HG02678 (cell line): ENCODE results near the gene TNC.

Experiments
- ATAC-seq: cut with Tn5 transposase; IDR thresholded peaks from one replicate; pipeline ENCODE4 v1.9.1; 2021; ENCODE audit warnings: mild to moderate bottlenecking, moderate library complexity; ENCODE audit not compliant: unreplicated experiment

Gene TNC

GRCh38 chr9:115015018-115015635 is 102.8 kb downstream of the TNC start:
- ATAC-seq: no peak

- ATAC-seq: no peak
These were observed 103.5 kb downstream of the TNC start for GRCh38 chr9:115014438-115014837.

- ATAC-seq: peak; percentile 80
These were observed 104.0 kb downstream of the TNC start for GRCh38 chr9:115013998-115014397.

- no peak for ATAC-seq
These were observed 105.5 kb downstream of the TNC start for GRCh38 chr9:115012486-115012885.

DNA sequence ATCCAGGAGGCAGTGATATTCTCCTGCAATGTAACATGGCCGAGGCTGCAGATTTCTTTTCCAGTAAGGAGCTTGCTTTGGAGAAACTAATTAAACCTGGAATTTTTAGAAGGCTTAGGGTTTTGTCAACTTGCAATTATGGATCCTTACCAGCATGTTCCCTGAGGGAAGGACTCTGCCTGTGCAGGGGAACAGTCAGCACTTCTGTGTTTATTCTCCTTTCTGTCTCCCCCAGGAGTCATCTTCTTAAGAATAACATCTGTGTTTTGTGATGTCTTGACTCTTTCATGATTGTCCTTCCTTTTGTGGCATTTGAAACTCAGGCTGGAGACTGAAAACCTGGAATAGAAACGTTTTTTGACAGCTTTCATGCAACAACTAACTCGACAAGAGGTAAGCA is 107.1 kb downstream of the TNC start:
- ATAC-seq: no peak

DNA sequence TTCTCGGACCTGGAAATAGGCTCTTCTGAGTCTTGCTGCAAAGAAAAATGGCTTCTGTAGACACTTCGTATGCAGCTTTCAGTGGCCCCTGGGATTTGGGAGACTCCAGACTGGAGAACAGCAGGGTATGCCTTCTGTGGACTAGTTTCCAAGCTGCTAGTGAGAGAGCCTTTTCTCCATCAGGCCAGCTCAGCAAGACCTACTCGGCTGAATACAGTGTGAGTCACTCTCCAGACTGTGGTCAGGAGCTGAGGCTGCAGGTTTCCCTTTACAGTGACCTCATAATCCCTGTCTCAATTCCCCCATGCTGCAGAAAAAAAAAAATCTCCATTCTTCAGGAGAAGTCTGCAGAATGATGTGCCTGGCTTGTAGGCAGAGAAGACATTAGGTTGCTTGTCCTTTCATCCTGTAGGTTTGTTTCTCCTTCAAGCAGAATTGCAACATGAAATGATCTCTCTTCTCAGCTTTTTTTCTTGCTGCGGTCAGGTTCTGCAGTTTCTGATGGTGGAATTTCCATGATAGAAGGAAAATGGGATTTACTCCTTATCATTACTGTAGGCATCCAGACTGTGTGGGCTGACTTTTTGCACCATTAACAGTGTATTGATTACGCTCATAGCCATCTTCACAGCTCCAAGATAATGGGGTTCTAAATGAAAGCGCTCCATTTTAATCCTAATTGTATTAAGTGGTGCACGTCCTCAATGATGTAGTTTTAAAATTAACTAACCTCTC is 109.3 kb downstream of the TNC start:
- ATAC-seq: no peak

- ATAC-seq: no peak
These were observed 111.3 kb downstream of the TNC start for GRCh38 chr9:115006660-115007059.

- no peak for ATAC-seq
These were observed 112.6 kb downstream of the TNC start for GRCh38 chr9:115005322-115005721.

DNA sequence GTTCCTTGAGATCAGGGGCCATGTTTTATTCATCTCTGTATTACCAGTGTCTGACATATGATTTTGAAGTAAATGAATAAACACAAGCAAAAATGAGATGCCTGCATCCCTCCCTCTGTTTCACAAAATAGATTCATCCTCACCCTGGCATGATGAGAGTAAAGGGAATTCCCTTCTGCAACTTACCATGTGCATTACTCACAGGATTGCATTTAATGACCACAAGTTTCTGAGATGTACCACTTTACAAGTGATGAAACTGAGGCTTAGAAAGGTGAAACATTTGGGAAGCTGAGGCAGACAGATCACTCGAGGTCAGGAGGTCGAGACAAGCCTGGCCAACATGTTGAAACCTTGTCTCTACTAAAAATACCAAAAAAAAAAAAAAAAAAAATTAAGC is 113.4 kb downstream of the TNC start:
- no peak for ATAC-seq

DNA sequence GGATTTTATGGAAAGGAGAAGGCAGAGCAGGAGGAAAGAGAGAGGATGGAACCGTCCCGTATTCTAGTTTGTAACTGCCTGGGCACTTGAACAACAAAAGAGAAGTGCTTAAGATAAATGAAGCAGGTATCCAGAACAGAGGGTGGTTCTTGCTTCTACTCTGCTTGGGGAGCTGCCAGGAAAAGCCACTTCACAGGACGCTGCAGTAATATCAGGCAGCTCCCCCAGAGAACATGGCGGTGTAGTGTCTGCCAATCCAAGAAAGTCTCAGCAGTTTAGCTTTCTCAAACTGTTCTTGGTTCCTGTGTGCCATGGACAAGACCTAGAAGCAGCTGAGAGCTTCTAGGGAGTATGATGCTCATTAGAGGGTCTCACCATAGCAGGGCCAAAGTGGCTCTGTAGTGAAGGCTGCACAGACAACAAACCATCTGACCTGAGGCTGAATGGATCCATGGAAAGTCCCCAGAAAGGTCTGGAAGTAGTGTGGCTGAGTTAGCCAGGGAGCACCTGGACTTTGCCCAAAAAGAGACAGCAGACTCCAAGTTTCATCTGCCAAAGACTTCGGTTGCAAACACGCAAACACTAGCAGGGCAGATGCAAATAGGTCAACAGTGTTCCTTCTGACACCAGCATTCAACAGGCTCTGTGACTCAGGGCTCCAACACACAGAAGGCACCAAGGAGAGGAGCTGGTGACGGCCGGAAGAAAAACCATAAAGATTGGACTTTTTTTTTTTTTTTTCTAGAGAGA is 115.4 kb downstream of the TNC start:
- no peak for ATAC-seq

- ATAC-seq: no peak
These were observed 117.7 kb downstream of the TNC start for GRCh38 chr9:115000217-115000639.

DNA sequence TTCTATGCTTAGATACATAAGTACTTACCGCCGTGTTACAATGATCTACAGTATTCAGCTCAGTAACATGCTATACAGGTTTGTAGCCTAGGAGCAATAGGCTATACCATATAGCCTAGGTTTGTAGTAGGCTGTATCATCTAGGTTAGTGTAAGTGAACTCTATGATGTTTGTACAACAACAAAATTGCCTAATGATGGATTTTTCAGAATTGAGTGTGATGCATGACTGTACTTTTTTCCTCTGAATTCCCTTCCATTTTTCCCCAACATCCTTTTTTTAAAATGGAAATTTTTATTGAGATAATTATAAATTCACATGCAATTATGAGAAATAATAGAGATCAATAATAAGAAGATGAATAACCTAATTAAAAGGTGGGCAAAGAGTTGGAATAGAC is 119.6 kb downstream of the TNC start:
- ATAC-seq: no peak

DNA sequence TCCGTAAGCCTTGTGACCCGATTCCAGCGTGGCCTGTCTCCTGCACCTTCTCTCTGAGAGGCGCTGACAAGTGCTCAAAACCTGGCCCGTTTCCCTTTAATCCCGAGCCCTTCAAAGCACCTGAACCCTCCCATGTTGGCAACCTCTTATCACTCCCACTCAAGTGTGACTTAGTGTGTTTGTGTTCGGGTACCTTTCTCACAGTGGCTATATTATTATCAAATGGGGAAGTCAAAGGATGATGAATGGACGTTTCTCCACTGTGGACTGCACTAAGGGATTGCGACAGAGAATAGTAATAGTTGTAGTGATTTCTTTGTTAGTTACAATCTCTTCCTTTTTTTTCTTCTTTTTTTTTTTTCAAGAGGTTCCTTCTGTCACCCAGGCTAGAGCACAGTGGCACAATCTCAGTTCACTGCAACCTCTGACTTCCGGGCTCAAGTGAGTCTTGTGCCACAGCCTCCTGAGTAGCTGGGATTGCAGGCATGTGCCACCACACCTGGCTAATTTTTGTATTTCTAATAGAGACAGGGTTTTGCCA is 122.2 kb downstream of the TNC start:
- no peak for ATAC-seq

GRCh38 chr9:114994768-114995167 is 123.2 kb downstream of the TNC start:
- no peak for ATAC-seq

DNA sequence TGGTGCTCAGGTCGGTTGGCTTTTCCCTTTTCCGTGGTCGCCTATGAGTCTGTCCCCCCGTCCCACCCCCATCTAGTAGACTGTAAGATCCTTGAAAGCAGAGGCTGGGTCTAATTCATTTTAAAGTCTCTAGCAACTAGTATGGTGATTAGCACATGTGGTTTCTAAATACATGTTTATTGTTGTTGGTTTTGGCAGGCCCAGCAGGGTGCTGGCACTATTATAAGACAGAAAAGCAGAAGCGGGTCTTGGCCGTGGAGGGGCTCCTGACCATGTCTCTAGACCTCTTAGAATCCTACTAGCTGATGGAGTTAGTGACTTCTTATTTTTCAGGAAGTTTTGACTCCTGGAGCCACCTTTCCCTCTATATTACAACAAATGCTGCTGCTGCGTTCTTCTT is 126.1 kb downstream of the TNC start:
- ATAC-seq: no peak

DNA sequence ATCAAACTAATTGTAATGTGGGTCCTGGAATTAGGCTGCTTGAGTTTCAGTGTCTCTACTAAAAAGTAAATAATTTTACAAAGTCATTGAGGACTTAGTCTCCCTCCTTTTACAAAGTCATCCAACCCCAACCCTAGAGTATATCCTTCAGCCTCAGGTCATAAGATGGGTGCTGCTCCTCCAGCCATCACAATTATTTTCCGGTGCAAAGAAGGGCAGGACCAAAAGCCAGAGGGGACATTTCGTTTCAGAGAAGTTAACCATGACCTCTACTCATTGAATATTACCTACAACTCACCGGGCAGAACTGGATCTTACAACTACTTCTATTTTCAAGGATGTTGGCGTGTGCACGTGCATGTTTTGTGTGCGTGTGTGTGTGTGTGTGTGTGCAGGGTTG is 127.1 kb downstream of the TNC start:
- no peak for ATAC-seq

DNA sequence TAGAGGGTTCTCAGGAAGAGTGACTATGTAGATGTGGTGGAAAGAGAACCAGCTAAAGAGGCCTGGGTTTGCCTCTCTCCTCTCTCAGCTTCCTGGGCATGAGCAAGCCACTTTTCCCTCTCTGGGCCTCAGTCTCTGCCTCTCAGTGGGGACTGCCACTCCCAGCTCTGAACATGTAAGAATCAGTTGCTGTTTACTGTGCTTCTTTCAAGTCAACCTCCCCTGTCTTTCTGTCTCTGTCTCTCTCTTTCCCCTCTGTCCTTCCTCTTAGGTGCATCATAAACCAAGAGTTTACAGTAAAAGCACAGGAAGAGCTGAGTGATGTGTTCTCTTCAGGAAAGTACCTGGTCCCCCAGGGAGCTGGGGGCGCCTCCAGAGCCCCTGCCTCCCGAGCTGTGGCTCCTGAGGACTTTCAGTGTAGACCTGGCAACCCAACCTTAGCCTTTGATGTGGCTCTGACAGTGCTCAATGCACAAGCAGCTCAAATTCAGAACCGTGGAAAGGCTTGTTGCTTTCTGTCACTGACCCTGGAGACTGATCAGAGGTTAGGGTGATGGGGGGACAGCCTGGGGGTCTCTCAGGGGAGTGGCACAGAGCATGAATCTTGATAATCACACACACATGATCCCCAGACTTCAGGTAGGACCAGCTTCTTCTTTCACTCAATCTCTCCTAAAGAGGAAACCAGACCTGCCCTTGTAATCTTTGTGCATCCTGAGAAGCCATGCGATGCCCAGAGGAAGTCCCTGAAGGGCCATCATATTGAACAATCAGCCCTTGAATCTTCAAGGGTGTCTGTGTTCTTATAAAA is 128.2 kb downstream of the TNC start:
- peak; percentile 67 for ATAC-seq

GRCh38 chr9:114988962-114989599 is 128.9 kb downstream of the TNC start:
- ATAC-seq: peak; percentile 57

- no peak for ATAC-seq
These were observed 130.8 kb downstream of the TNC start for GRCh38 chr9:114987116-114987515.

DNA sequence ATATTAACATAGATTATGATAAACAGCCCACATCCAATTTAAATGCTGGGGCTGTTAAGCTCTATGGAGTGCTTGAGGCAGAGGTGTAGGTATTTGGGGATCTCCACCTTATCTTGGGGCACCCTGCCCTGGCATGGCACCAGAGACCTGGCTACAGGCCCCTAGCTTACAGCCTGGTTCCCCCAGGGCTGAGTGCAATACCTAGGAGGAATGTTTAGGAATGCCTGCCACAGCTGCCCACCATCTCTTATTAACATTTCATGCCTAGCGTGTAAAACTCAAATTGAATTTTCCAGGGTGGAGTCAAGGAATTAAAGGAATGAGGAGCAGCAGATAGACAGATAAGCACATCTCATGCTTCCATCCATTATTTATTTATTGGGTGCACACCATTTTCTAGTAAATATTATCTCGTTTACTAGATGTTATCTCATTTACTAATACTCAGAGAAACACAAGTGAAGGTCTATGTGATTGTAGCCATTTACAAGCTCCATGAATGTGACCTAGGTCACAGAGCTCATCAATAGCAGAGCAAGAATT is 131.9 kb downstream of the TNC start:
- ATAC-seq: no peak
